ENCODE data around the gene FREM1.

FREM1 gene

DNA sequence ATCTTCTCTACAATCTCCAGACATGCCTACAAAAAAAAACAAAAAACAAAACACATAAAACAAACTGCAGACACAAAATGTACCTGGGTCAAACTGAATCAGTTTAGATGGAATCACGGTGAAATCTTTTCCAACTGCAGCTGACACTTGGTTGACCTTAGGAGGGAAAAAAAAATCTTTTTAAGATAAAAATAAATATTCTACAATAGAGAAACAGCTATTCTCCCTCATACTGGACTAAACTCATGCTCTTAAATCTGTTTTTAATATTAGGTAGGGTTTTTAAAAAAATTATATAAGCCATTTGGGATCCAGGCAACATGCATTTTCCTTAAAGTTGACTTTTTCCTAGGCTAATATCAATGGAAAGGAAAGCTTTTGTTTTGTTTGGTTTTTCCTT, 153.9 kb downstream of the FREM1 start:
- no peak for DNase-seq (ENCODE audit: low spot score)

DNA sequence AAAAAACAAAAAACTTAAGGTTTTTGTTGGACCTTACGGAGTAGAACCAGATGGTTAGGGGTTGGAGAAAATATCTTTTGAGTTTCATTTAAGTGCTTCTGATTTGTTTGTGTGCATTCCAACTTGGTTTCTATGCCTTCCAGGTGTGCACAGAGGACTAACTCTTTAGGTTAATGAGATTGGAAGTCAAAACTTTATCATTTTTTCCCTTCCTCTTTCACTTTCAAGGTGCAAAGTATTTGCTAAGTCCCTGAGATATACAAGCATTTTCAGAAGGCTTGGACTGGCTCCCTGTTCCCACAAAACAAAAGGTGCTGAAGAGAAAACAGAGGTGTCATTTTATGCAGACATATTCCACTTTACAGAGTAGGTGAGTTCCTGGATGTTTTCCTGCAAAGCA, 157.4 kb downstream of the FREM1 start:
- no peak for DNase-seq (ENCODE audit: low spot score)

GRCh38 chr9:14752271-14752670, 158.0 kb downstream of the FREM1 start:
- no peak for DNase-seq (ENCODE audit: low spot score)

DNA sequence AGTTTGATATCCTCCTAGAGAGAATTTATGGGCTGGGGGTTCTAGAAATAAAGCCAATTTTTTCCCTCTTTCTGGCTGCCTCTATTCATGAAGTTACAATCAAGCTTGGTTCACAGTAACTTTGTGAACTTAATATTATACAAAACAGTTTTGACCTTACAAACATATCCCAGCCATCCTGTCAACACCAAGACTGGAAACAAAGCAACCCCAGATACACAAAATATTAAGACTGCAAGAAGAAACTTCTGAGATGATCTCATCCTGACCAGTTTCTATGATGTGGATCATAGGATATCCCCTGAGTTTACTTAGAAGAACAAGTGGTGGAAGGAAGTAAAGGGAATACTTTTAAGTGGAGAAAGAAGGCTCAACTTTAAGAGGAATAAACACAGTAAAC, 159.4 kb downstream of the FREM1 start:
- DNase-seq (ENCODE audit: low spot score) = no peak

- DNase-seq (ENCODE audit: low spot score) = no peak
These were observed 160.5 kb downstream of the FREM1 start for GRCh38 chr9:14749741-14750211.

- DNase-seq (ENCODE audit: low spot score) = no peak
These were observed 161.9 kb downstream of the FREM1 start for GRCh38 chr9:14748373-14748772.

DNA sequence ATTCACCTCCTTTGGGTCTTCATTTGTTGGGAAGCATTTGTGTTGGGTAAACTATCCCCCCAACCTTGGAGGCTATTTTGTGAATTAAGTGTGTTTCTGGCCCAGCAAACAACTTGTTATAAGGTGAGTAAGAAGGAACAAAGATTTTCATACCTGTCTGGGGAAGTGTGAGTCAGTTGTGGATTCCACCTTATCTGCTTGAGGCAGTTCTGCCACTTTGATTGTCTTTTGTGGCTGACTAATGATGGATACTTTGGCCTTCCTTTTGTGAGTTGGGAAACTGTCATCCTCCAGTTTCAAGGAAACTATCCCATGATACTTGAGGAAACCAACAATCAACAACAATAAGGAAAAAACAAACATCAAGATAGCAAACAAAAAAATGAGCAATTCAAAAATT, 163.1 kb downstream of the FREM1 start:
- no peak for DNase-seq (ENCODE audit: low spot score)

- DNase-seq (ENCODE audit: low spot score) = no peak
These were observed 163.6 kb downstream of the FREM1 start for GRCh38 chr9:14746626-14747025.

GRCh38 chr9:14744768-14745167, 165.5 kb downstream of the FREM1 start:
- DNase-seq (ENCODE audit: low spot score) = no peak

DNA sequence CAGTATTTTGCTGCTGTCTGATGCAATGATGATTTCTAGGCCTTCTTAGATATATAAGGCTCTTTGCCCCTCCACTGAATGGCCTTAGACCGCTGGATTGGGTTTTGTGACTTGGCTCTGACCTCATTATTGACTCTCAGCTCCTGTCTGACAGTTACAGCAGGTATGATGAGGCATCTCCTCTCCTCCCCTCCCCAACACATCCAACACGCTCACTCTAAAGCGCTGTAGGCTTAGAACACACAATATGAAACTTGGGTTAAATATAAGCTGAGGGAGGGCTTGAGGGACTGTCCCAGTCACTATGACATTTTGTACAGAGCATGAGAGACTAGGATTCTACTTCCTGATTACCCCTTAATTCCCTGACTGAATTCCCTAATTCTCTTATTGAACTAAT, 168.9 kb downstream of the FREM1 start:
- no peak for DNase-seq (ENCODE audit: low spot score)

DNA sequence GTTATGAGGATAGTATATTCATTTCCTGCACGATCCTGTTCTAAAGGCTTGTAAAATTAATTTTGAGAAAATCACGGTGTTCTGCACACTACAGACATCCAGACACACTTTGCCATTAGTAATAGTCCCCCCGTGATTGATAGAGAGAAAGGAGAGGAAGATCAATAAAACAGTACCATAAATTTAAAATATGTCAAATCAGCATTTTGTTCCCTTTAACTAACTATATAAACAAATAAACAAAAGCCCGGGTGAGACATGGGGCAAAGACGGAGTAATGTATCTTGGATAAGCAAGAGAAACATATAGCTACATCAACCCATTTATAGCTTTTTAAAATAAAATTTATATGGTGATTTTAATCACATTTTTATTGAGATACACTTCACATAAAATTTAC, 177.1 kb downstream of the FREM1 start:
- DNase-seq (ENCODE audit: low spot score) = no peak

DNA sequence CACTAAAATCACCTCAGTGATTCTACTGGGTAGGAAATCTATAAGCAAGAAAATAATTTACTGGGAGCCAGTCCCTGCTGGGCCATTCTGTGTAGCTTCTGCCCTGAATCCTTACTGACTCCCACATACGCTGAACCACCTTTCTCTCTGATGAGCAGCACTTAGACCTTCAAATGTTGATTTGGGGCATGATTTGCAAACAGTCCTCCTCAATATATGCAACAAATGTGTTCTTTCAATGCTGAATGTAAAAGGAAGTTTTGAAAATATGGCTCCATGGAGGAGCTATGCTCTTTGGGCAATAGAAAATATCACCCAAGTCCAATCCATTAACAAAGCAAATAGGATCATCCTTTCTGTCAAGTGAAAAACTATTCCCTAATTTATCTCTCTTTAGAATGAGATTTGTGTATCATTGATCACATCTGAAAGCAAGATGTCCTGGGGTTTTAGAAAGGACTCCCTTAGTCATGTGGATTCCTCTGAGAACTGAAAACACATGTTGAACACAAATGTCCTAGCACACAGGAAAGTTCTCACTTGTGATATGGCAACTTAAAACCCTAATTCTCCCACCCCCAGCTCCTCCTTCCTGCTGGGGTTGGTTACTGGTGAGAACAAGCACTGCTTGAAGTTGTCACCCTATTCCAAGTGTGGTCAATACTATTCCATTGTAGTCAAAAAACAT, 178.8 kb downstream of the FREM1 start:
- no peak for DNase-seq (ENCODE audit: low spot score)

GRCh38 chr9:14730461-14730898, 179.7 kb downstream of the FREM1 start:
- DNase-seq (ENCODE audit: low spot score) = no peak

- DNase-seq (ENCODE audit: low spot score) = no peak
These were observed 186.9 kb downstream of the FREM1 start for GRCh38 chr9:14723301-14723700.

- no peak for DNase-seq (ENCODE audit: low spot score)
These were observed 187.7 kb downstream of the FREM1 start, which contains the start of gene CER1 for GRCh38 chr9:14722391-14723035. TSS of gene CER1 (minus strand) at chr9:14722733. CDS start at chr9:14722672, 61 bp downstream.

DNA sequence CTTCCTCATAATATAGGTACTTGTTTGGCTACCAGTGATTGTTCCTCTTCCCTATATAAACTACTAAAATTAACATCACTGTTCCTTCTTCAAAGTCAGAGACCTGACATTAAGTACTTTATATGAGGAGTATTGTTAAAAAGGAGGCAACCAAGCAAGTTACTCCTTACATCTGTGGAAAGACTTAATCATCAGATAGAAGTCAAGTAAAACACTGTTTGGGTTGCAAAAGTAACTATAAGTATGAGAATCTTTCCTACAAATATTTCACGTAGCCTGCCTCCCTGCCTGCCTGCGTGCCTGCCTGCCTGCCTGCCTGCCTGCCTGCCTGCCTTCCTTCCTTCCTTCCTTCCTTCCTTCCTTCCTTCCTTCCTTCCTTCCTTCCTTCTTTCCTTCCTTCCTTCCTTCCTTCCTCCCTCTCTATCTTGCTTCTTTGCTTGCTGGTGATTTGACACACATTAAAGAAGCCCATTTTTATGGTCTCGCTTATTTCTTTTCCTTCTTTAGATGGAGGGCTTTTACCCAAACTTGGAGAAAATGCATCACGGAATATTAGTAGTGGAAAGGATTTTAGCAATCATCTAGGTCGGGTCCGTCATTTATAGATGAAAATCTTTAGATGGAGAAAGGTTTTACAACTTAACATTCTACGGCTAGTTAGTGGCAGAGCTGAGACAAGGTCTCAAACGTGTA, 190.9 kb downstream of the FREM1 start:
- DNase-seq (ENCODE audit: low spot score) = no peak

DNA sequence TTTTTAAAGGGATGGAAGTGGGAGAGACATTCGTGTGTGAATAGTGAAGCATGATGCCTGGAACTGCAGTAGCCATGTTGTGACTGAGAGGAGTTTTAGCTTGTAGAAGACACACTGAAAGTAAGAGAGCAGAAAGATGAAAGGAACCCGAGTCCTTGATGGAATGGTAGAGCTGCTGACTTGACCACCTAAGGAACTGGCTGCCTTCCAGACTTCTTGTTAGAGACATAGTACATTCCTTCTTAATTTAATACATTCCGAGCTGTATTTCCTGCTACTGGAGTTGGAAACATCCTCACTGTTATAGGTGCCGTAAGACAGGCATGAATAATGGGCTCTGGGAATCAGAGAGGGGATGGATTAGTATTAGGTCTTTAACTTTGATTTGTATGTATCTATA, 195.1 kb downstream of the FREM1 start:
- DNase-seq (ENCODE audit: low spot score) = no peak

DNA sequence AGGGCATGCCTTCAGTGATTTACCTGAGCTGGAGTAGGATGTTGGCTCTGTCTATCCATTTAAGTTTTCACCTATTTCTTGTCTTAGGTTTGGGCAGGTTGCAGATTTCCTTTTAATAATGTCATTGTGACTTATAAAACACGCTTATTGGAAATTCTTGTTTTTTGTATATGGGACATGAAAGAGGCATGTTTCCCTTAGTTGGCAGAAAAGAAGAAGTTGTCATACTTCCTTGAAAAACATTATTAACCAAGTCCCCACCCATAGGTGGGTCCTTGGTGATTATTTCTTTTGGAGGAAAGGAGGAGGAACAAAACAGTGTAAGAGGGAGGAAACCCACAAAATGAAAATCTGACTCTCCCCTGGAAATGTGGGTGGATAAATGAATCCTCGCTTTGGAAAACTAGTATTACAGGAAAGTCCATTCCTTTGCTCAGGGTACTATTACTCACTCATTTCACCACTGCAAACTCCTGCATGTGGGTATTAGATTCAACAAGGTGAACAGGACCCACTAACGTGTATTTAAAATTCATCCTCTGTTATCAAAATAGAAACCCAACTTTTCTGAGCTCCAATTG, 197.0 kb downstream of the FREM1 start:
- no peak for DNase-seq (ENCODE audit: low spot score)

DNA sequence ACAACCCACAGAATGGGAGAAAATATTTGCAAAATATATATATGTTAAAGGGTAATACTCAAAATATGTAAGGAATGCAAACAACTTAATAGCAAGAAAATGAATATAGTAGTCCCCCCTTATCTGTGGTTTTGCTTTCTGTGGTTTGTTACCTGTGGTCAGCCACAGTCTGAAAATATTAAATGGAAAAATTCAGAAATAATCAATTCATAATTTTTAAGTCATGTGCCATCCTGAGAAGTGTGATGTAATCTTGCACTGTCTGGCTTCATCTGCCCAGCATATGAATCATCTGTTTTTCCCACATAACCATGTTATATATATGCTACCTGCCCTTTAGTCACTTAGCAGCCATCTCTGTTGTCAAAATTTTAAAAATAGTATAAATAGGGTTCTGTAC, 199.4 kb downstream of the FREM1 start:
- no peak for DNase-seq (ENCODE audit: low spot score)

DNA sequence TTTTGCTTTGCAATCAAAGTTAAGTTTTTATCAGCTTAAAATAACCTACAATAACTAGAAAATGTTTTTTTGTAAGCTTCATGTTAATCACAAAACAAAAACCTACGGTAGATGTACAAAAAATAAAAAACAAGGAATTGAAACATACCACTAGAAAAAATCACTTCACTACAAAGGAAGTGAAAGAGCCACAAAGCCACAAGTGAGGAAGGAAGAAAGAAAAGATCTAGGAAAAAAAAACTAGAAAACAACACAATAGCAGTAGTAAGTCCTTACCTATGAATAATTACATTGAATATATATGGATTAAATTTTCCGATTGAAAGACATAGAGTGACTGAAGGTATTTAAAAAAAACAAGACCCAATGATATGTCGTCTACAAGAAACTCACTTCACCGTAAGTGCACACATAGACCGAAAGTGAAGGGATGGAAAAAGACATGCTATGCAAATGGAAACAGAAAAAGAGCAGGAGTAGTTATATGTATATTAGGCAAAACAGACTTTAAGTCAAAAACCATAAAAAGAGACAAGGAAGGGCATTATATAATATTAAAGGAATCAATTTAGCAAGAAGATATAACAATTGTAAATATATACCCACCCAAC, 203.6 kb downstream of the FREM1 start:
- no peak for DNase-seq (ENCODE audit: low spot score)

- DNase-seq (ENCODE audit: low spot score) = no peak
These were observed 205.1 kb downstream of the FREM1 start for GRCh38 chr9:14705079-14705478.

- no peak for DNase-seq (ENCODE audit: low spot score)
These were observed 205.9 kb downstream of the FREM1 start for GRCh38 chr9:14704281-14704680.

All from CD4-positive, alpha-beta T cell treated with Interleukin-15 for 4 hours (primary cell).